Measurements from ENCODE around the gene HS3ST4.

Gene HS3ST4

GRCh38 chr16:26139091-26139490 is 447.3 kb downstream of the HS3ST4 start:
- TF ChIP-seq ZFX (IDR thresholded peaks at IDR 0.05; ENCODE audit: borderline replicate concordance) (no peak), CTCF (IDR thresholded peaks at IDR 0.05) (no peak)
- H3K27ac ChIP-seq = no peak overlapping the region

GRCh38 chr16:26139884-26140283 is 448.1 kb downstream of the HS3ST4 start:
- no peak overlapping the region for H3K27ac ChIP-seq
- TF ChIP-seq ZFX (IDR thresholded peaks at IDR 0.05; ENCODE audit: borderline replicate concordance) (no peak), CTCF (IDR thresholded peaks at IDR 0.05) (no peak)

- no peak for TF ChIP-seq ZFX (IDR thresholded peaks at IDR 0.05; ENCODE audit: borderline replicate concordance)
- no peak for TF ChIP-seq CTCF (IDR thresholded peaks at IDR 0.05)
- H3K27ac ChIP-seq = no peak overlapping the region
Observed at GRCh38 chr16:26149364-26150190, 457.8 kb downstream of the HS3ST4 start.

GRCh38 chr16:26155221-26155620 is 463.5 kb downstream of the HS3ST4 start:
- H3K27ac ChIP-seq = no peak overlapping the region
- TF ChIP-seq ZFX (IDR thresholded peaks at IDR 0.05; ENCODE audit: borderline replicate concordance) = no peak
- no peak for TF ChIP-seq CTCF (IDR thresholded peaks at IDR 0.05)

GRCh38 chr16:26157319-26157718 is 465.6 kb downstream of the HS3ST4 start:
- TF ChIP-seq CTCF (IDR thresholded peaks at IDR 0.05) (no peak), ZFX (IDR thresholded peaks at IDR 0.05; ENCODE audit: borderline replicate concordance) (no peak)
- H3K27ac ChIP-seq = no peak overlapping the region

- TF ChIP-seq CTCF (IDR thresholded peaks at IDR 0.05) (no peak), ZFX (IDR thresholded peaks at IDR 0.05; ENCODE audit: borderline replicate concordance) (no peak)
Observed at GRCh38 chr16:26158142-26158759, 466.5 kb downstream of the HS3ST4 start.

More at GRCh38 chr16:26158142-26158759, 466.5 kb downstream of the HS3ST4 start:
- no peak overlapping the region for H3K27ac ChIP-seq
